ENCODE results near the gene HNRNPDL.
"Not testable (repeated sequence)": the region's sequence is repeated elsewhere in the genome, so short reads cannot be mapped to it uniquely, and the experiment has no call there.

The HNRNPDL gene

DNA sequence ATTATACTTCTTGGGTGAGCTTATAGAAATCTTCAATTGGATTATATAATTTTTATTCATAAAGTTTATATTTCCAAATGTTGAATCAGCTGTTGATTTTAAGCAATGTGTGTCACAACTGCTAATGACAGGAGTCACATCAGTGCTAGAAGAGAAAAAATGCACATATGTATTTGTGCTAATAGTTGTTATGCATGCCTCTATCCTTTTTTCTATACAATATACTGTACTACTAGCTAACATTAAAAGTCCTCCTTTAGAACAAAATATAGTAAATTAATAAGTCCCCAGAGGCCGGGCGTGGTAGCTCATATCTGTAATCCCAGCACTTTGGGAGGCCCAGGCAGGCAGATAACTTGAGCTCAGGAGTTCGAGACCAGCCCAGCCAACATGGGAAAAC, 32.7 kb downstream of the HNRNPDL start:
- no peak overlapping the region for H2AFZ ChIP-seq (ENCODE audit: low read depth, low read length)
- H3K36me3 ChIP-seq (ENCODE audit: insufficient read depth, low read length), result no peaks in the 10 kb centered on the region

DNA sequence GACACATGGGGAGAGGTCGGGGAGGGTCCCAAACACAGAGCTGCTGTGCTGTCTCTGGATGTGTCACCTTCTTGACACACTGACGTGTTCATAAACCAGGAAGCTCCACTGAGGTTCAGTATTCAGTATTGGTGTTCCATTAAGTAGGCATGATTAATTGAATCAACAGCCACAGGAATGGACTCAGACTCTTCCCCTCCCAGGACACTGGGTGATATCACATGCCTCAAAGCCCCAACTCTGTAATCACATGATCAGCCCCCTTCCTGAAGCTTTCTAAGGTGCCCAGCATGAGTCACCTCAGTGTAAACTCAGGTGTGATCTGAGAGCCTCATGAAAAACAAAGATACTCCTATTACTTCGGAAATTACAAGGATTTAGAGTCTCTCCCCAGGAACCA, 35.4 kb downstream of the HNRNPDL start:
- H3K27me3 ChIP-seq (ENCODE audit: insufficient read depth, low read length), result no peaks in the 10 kb centered on the region
- no peaks in the 10 kb centered on the region for H3K4me1 ChIP-seq (ENCODE audit: insufficient read depth, low read length)
- H2AFZ ChIP-seq (ENCODE audit: low read depth, low read length), result no peak overlapping the region
- H3K4me3 ChIP-seq (ENCODE audit: low read length), result no peak overlapping the region
- H3K36me3 ChIP-seq (ENCODE audit: insufficient read depth, low read length), result no peaks in the 10 kb centered on the region
- H3K9me3 ChIP-seq (ENCODE audit: low read length), result no peaks in the 10 kb centered on the region

More for the DNA sequence above, 32.7 kb downstream of the HNRNPDL start:
- H3K27me3 ChIP-seq (ENCODE audit: insufficient read depth, low read length), result no peaks in the 10 kb centered on the region
- H3K4me3 ChIP-seq (ENCODE audit: low read length), result no peak overlapping the region
- no peaks in the 10 kb centered on the region for H3K4me1 ChIP-seq (ENCODE audit: insufficient read depth, low read length)
- no peaks in the 10 kb centered on the region for H3K9me3 ChIP-seq (ENCODE audit: low read length)

DNA sequence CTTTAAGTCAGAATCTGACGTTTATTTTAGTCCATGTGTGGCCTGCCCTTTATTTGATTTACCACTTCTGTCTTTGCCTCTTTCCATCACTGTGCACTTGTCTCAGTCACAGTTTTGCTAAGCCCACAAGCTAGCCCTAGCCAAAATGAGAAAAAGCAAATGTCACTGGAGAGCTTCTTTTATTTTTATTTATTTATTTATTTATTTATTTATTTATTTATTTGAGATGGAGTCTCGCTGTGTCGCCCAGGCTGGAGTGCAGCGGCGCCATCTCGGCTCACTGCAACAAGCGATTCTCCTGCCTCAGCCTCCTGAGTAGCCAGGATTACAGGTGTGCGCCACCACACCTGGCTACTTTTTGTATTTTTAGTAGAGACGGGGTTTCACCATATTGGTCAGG, 40.2 kb downstream of the HNRNPDL start:
- not testable (repeated sequence) for H3K27me3 ChIP-seq (ENCODE audit: insufficient read depth, low read length); H3K4me1 ChIP-seq (ENCODE audit: insufficient read depth, low read length); H2AFZ ChIP-seq (ENCODE audit: low read depth, low read length)

DNA sequence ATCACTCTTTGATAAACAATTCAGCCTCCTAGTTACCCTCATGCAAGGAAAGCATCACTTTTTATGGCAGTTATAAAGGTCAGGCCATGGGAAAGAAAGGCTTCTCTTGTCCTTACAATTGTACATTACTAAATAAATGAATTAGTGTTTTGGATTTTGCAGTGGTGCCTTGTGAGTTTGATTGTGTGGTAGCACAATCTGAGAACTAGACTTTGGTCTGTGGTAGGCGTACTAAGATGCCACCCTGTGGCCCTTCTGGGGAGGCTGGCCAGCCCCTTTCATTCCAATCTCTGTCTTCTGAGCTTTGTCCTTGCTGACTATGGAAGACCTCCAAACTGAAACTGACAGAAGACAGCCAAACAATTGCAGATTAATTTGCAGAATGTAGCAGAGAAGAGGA, 41.9 kb downstream of the HNRNPDL start:
- no peaks in the 10 kb centered on the region for H3K27me3 ChIP-seq (ENCODE audit: insufficient read depth, low read length)
- no peaks in the 10 kb centered on the region for H3K36me3 ChIP-seq (ENCODE audit: insufficient read depth, low read length)
- peaks cover 3% of the 10 kb centered on the region for H3K4me1 ChIP-seq (ENCODE audit: insufficient read depth, low read length)
- H2AFZ ChIP-seq (ENCODE audit: low read depth, low read length), result no peak overlapping the region
- peaks cover 4% of the 10 kb centered on the region for H3K9me3 ChIP-seq (ENCODE audit: low read length)
- no peak overlapping the region for H3K4me3 ChIP-seq (ENCODE audit: low read length)

More for the DNA sequence above, 40.2 kb downstream of the HNRNPDL start:
- H3K4me3 ChIP-seq (ENCODE audit: low read length); H3K36me3 ChIP-seq (ENCODE audit: insufficient read depth, low read length); H3K9me3 ChIP-seq (ENCODE audit: low read length): not testable (repeated sequence)

DNA sequence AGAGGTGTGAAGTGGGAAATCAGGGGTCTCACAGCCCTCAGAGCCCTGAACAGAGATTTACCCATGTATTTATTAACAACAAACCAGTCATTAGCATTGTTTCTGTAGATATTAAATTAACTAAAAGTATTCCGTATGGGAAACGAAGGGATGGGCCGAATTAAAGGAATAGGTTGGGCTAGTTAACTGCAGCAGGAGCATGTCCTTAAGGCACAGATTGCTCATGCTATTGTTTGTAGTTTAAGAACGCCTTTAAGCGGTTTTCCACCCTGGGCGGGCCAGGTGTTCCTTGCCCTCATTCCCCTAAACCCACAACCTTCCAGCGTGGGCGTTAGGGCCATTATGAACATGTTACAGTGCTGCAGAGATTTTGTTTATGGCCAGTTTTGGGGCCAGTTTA, 44.0 kb downstream of the HNRNPDL start:
- H3K27me3 ChIP-seq (ENCODE audit: insufficient read depth, low read length); H3K9me3 ChIP-seq (ENCODE audit: low read length); H2AFZ ChIP-seq (ENCODE audit: low read depth, low read length); H3K4me3 ChIP-seq (ENCODE audit: low read length); H3K4me1 ChIP-seq (ENCODE audit: insufficient read depth, low read length); H3K36me3 ChIP-seq (ENCODE audit: insufficient read depth, low read length): not testable (repeated sequence)

DNA sequence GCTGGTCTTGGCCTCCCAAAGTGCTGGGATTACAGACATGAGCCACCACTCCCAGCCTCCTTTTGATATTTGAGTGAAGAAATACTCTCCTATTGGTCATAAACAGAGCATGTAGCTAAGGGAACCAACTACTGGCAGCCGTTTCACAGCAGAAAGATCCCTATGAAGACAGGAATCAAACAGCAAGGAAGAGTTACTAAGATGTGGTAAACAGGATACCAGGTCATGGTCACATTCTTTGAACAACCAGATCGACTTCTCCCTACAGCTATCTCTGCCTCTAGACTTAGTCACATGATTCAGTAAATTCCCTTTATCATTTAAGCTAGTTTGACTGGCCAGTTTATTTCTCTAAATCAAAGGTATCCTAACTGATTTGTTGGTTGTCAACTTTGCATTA, 47.5 kb downstream of the HNRNPDL start:
- Histone ChIP-seq H3K4me1 (ENCODE audit: insufficient read depth, low read length) (no peaks in the 10 kb centered on the region), H3K9me3 (ENCODE audit: low read length) (peaks cover 10% of the 10 kb centered on the region), H3K4me3 (ENCODE audit: low read length) (no peak overlapping the region), H2AFZ (ENCODE audit: low read depth, low read length) (no peak overlapping the region), H3K27me3 (ENCODE audit: insufficient read depth, low read length) (no peaks in the 10 kb centered on the region), H3K36me3 (ENCODE audit: insufficient read depth, low read length) (peaks cover 2% of the 10 kb centered on the region)

DNA sequence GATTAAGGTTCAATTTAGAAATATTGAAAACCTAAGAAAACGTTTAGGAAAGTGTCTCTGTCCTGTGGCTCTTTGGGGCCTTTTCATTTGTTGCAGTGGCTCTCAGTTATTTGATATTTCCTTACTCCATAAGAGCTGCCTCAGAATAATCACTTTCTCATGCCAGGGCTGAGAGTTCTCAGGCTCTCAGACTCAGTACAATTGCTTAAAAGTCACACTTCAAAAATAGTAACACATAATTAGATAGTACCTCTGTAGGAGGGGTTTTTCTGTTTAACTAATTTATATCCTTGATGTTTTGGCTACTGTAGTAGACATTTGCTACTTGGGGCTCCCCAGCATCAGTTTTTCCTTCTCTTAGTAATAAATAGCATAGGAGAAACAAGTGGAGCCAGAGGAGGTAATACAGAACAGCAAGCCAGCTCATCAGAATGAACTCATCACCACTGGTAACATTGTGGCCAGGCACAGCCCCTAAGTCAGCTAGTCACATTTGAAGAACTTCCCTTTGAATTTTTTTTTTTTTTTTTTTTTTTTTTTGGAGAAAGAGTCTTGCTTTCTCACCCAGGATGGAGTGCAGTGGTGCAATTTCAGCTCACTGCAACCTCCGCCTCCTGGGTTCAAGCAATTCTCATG, 48.5 kb downstream of the HNRNPDL start:
- Histone ChIP-seq H2AFZ (ENCODE audit: low read depth, low read length) (no peak overlapping the region), H3K4me3 (ENCODE audit: low read length) (no peak overlapping the region), H3K36me3 (ENCODE audit: insufficient read depth, low read length) (peaks cover 2% of the 10 kb centered on the region), H3K4me1 (ENCODE audit: insufficient read depth, low read length) (no peaks in the 10 kb centered on the region), H3K27me3 (ENCODE audit: insufficient read depth, low read length) (no peaks in the 10 kb centered on the region), H3K9me3 (ENCODE audit: low read length) (peaks cover 10% of the 10 kb centered on the region)

DNA sequence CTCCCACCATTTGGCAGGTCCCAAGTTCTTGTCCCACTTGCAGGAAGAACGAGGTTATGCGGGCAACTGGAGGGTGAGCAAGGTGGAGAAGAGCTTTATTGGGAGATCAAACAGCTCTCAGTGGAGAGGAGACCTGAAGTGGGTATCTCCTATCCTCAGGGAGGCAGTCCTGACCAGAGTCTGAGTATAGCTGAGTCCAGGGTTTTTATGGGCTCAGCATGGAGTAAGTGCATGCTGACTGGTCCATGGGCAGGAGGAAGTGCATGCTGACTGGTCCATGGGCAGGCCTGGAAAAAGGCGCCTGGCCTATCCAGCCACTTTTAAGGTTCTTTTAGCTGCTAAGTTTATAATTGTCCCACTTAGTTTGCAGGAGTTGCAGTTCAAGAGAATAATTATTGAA, 49.0 kb downstream of the HNRNPDL start:
- peaks cover 10% of the 10 kb centered on the region for H3K9me3 ChIP-seq (ENCODE audit: low read length)
- no peaks in the 10 kb centered on the region for H3K4me1 ChIP-seq (ENCODE audit: insufficient read depth, low read length)
- H3K27me3 ChIP-seq (ENCODE audit: insufficient read depth, low read length), result no peaks in the 10 kb centered on the region
- peaks cover 2% of the 10 kb centered on the region for H3K36me3 ChIP-seq (ENCODE audit: insufficient read depth, low read length)
- H3K4me3 ChIP-seq (ENCODE audit: low read length), result no peak overlapping the region
- H2AFZ ChIP-seq (ENCODE audit: low read depth, low read length), result no peak overlapping the region

DNA sequence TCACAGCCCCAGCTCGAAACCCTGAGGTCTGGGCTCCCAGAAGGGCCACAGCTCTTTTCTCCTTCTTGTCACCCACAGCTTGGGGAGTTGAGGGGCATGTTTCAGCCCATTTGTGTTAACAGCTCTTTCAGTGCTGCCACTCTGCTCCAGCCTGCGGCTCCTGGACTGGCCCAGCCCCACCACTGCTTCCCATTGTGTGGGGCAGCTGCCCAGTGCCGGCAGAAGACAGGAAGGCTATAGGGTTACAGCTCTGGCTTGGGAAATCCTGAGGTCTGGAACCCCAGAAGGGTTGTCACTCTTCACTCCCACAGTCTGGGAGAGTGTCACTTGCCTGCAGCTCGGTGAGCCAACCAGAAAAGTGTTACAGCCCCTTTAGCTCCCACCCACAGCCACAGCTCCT, 49.4 kb downstream of the HNRNPDL start:
- Histone ChIP-seq H3K27me3 (ENCODE audit: insufficient read depth, low read length) (no peaks in the 10 kb centered on the region), H3K4me3 (ENCODE audit: low read length) (no peak overlapping the region), H2AFZ (ENCODE audit: low read depth, low read length) (no peak overlapping the region), H3K9me3 (ENCODE audit: low read length) (peaks cover 10% of the 10 kb centered on the region), H3K36me3 (ENCODE audit: insufficient read depth, low read length) (peaks cover 2% of the 10 kb centered on the region), H3K4me1 (ENCODE audit: insufficient read depth, low read length) (no peaks in the 10 kb centered on the region)

DNA sequence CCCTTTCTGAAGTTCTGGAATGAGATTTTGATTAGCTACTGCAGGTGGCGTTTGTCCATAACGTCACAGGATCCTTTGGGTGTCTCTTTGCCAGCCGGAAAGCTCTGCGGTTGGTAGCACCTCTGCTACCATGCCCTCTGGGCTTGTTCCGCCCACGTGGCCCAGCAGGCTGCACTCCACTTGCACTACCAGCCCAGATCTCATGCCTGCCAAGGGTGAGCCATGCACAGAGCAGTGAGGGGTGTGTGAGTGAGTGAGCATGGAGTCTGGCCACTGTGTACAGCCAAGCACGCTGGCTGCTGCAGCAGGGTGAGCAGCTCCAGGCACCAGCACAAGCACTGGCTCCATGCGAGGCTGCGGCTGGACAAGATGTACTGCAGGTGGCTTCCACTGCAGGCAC, 49.9 kb downstream of the HNRNPDL start:
- H3K9me3 ChIP-seq (ENCODE audit: low read length), result peaks cover 10% of the 10 kb centered on the region
- H3K36me3 ChIP-seq (ENCODE audit: insufficient read depth, low read length), result peaks cover 2% of the 10 kb centered on the region
- no peaks in the 10 kb centered on the region for H3K4me1 ChIP-seq (ENCODE audit: insufficient read depth, low read length)
- no peaks in the 10 kb centered on the region for H3K27me3 ChIP-seq (ENCODE audit: insufficient read depth, low read length)
- H3K4me3 ChIP-seq (ENCODE audit: low read length), result no peak overlapping the region
- H2AFZ ChIP-seq (ENCODE audit: low read depth, low read length), result no peak overlapping the region

DNA sequence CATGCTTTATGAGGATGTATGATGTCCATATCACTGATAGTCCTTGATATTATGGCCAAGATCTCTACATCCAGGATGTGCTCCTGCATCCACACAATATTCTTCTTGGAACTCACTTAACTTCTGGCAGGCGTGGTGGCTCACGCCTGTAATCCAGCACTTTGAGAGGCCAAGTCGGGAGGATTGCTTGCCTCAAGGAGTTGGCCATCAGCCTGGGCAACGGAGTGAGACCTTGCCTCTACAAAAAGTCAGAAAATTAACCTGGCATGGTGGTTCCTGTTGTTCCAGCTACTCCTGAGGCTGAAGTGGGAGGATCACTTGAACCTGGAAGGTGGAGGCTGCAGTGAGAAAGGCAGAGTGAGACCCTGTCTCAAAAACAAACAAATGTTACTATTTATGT, 54.2 kb downstream of the HNRNPDL start:
- Histone ChIP-seq H3K4me1 (ENCODE audit: insufficient read depth, low read length) (peaks cover 7% of the 10 kb centered on the region), H3K9me3 (ENCODE audit: low read length) (peaks cover 3% of the 10 kb centered on the region), H3K4me3 (ENCODE audit: low read length) (peak overlapping the region; percentile 83), H2AFZ (ENCODE audit: low read depth, low read length) (no peak overlapping the region), H3K27me3 (ENCODE audit: insufficient read depth, low read length) (no peaks in the 10 kb centered on the region), H3K36me3 (ENCODE audit: insufficient read depth, low read length) (peaks cover 17% of the 10 kb centered on the region)

DNA sequence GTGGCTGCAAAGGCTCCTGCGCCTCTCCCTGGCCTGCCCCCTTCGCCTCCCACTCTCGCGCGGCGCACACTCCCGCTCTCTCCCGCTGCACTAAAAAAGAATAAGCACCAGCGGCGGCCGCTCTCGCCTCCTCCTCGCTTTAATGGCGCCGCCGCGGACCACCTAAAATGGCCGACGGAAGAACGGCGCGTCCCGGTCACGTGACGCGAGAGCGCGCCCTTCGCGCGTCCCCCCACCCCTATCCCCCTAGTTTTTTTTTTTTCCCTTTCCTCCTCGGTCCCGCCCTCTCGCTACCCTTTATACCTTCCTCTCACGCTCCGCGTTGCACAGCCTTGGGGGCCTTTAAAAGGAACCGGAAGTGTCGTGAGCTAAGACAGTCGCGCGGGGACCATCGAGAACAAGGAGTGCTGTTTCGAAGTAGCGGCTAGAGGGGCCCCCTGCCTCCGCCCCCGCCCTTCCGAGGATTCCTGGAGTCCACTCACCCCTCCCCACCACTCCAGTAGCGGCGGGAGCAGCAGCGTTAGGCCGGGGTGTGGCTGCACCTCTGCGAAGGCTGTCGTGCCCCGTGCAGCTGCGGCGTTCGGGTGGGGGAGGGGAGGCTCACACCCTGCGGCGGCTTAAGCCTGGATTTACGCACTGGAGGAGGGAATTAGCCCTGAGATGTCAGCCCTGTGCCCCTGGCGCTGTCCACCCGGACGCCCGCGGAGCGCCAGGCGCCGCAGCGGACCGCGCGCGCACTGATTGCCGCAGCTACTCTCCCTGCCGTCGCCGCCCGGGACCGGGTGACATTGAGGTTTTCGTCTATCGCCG, 56.2 kb downstream of the HNRNPDL start, which contains the start of gene HNRNPD:
Gene HNRNPD, minus strand, starts transcription at position 176 of the 810 bp plus-strand sequence. CDS start 313 bp downstream, outside the sequence.
- H3K27me3 ChIP-seq (ENCODE audit: insufficient read depth, low read length), result no peaks in the 10 kb centered on the region

DNA sequence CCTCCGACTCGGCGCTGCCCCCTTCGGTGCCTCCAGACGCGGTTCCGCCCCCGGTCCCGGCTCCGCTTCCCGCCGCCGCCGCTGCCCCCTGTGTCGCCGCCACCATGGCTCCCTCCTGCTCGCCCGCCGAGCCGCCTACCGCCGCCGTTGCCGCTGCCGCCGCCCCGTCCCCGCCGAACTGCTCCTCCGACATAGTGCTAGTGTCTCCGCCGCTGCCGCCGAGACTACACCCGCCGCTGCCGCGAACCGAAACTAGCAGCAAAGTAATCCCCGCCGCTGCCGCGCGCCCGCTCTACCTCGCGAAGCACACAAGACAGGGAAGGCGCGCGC, 56.8 kb downstream of the HNRNPDL start:
- no peaks in the 10 kb centered on the region for H3K9me3 ChIP-seq (ENCODE audit: low read length)
- H3K4me1 ChIP-seq (ENCODE audit: insufficient read depth, low read length), result peaks cover 33% of the 10 kb centered on the region
- H3K27me3 ChIP-seq (ENCODE audit: insufficient read depth, low read length), result no peaks in the 10 kb centered on the region
- H3K4me3 ChIP-seq (ENCODE audit: low read length), result peak overlapping the region; percentile 83
- peak overlapping the region; percentile 83 for H2AFZ ChIP-seq (ENCODE audit: low read depth, low read length)
- H3K36me3 ChIP-seq (ENCODE audit: insufficient read depth, low read length), result peaks cover 38% of the 10 kb centered on the region

More for the DNA sequence above, 56.2 kb downstream of the HNRNPDL start, which contains the start of gene HNRNPD:
- peak within 1 kb of the TSS; percentile 83 for H3K4me3 ChIP-seq (ENCODE audit: low read length)
- no peaks in the 10 kb centered on the region for H3K9me3 ChIP-seq (ENCODE audit: low read length)
- H3K36me3 ChIP-seq (ENCODE audit: insufficient read depth, low read length), result peaks cover 32% of the 10 kb centered on the region
- H3K4me1 ChIP-seq (ENCODE audit: insufficient read depth, low read length), result peaks cover 28% of the 10 kb centered on the region
- H2AFZ ChIP-seq (ENCODE audit: low read depth, low read length), result peak within 1 kb of the TSS; percentile 98
